HCT116 (cell line): Measurements from ENCODE around the gene SART3. TPM values are rescaled to one million over a fixed set of nuclear protein-coding genes. Genes with fewer than 3 reads are reported as not detected.
"Not testable (repeated sequence)": the region's sequence is repeated elsewhere in the genome, so short reads cannot be mapped to it uniquely, and the experiment has no call there.

Experiments used
- ATAC-seq: fragments of 200-7000 bp; cut with Tn5 transposase; 2 replicates; pipeline ENCODE4 v1.9.1; 2020; ENCODE audit warnings: mild to moderate bottlenecking, moderate library complexity
- BruUV-seq: library from RNA; stranded (reverse); fragments of 400-500 nt; replicated peaks from 2 replicates; lab custom pipeline; 2021; lab: Mats Ljungman, UMichigan
- CTCF ChIA-PET: fragments of 300-600 bp; sonication (Branson Sonifier 250); formaldehyde crosslinking; loops from one replicate; lab custom pipeline; 2021; ENCODE audit warnings: antibody characterized with exemption; lab: Charles Lee
- POLR2A ChIA-PET: fragments of 300-600, 350-600 bp; sonication (Branson Sonifier 250); formaldehyde crosslinking; loops from one replicate; lab custom pipeline; 2021; ENCODE audit warnings: antibody characterized with exemption; lab: Charles Lee
- RAD21 ChIA-PET, 2 experiments: fragments of 300-600 bp; sonication (Branson Sonifier 250); formaldehyde crosslinking; loops; one replicate each; lab custom pipeline; 2023; ENCODE audit warnings: low total read pairs in 2 of 2; ENCODE audit not compliant: uncharacterized antibody in 2 of 2, unreplicated experiment in 2 of 2, low non-redundant PET in 1 of 2; lab: Charles Lee
- DNase-seq: peaks from one replicate; pipeline ENCODE4 v3.0.0-alpha.2; 2010; ENCODE audit warnings: low read depth, low spot score
- H2AFZ ChIP-seq: fragments of 200-600 bp; shearing (Covaris generic), sonication (generic); 2 replicates; pipeline ENCODE4 v1.6.1; 2017; ENCODE audit warnings: low read depth, mixed run types, mixed read lengths, antibody characterized with exemption, low read length; ENCODE audit not compliant: poor library complexity, severe bottlenecking
- H3K27ac ChIP-seq: 2 replicates; pipeline ENCODE4 v1.5.1; 2012; ENCODE audit warnings: low read depth, low read length
- H3K27me3 ChIP-seq: fragments of 200-600 bp; sonication (generic); 2 replicates; pipeline ENCODE4 v1.6.1; 2016; ENCODE audit warnings: mixed run types, low read length, mixed read lengths; ENCODE audit not compliant: insufficient read depth
- H3K36me3 ChIP-seq, 2 experiments: fragments of 200-500 bp in 1 of 2; fragments of 200-600 bp in 1 of 2; sonication (Bioruptor generic) in 1 of 2; sonication (generic) in 1 of 2; 2 replicates each; pipeline versions ENCODE4 v1.5.1 to v1.6.1; 2014 to 2016; ENCODE audit warnings: low read length in 2 of 2, inconsistent platforms in 1 of 2, mixed read lengths in 1 of 2, mixed run types in 1 of 2; ENCODE audit not compliant: insufficient read depth in 2 of 2, control insufficient read depth in 1 of 2
- H3K4me1 ChIP-seq, 2 experiments: fragments of 200-600 bp in 1 of 2; sonication (generic) in 1 of 2; 2 replicates each; pipeline versions ENCODE4 v1.5.1 to v1.6.1; 2012 to 2017; ENCODE audit warnings: low read length in 2 of 2, inconsistent platforms in 1 of 2, mild to moderate bottlenecking in 1 of 2, mixed read lengths in 1 of 2, mixed run types in 1 of 2, moderate library complexity in 1 of 2; ENCODE audit not compliant: insufficient read depth in 2 of 2, control insufficient read depth in 1 of 2
- H3K4me2 ChIP-seq: fragments of 200-600 bp; sonication (generic); 2 replicates; pipeline ENCODE4 v1.6.1; 2017; ENCODE audit warnings: mixed run types, low read length, mixed read lengths
- H3K4me3 ChIP-seq, 2 experiments: fragments of 200-600 bp in 1 of 2; sonication (generic) in 1 of 2; replicated peaks in 1 of 2; 2 replicates each; pipeline ENCODE4 v1.5.1; 2011 to 2016; ENCODE audit warnings: low read length in 2 of 2, control low read depth in 1 of 2, low read depth in 1 of 2, mild to moderate bottlenecking in 1 of 2, mixed read lengths in 1 of 2, mixed run types in 1 of 2
- H3K79me2 ChIP-seq: fragments of 200-600 bp; sonication (generic); 2 replicates; pipeline ENCODE4 v1.6.1; 2017; ENCODE audit warnings: mild to moderate bottlenecking, mixed run types, low read length, moderate library complexity, mixed read lengths; ENCODE audit not compliant: insufficient read depth
- H3K9ac ChIP-seq: fragments of 200-600 bp; sonication (generic); 2 replicates; pipeline ENCODE4 v1.6.1; 2016; ENCODE audit warnings: low read length, mixed read lengths
- H3K9me2 ChIP-seq: fragments of 200-600 bp; sonication (generic), shearing (Covaris generic); 2 replicates; pipeline ENCODE4 v1.6.1; 2017; ENCODE audit warnings: mixed run types, mild to moderate bottlenecking, moderate library complexity; ENCODE audit not compliant: insufficient read depth
- H3K9me3 ChIP-seq, 2 experiments: fragments of 200-500 bp in 1 of 2; fragments of 200-600 bp in 1 of 2; sonication (Bioruptor generic) in 1 of 2; sonication (generic) in 1 of 2; 2 replicates each; pipeline ENCODE4 v1.6.1; 2014 to 2017; ENCODE audit warnings: low read length in 2 of 2, mixed read lengths in 2 of 2, inconsistent platforms in 1 of 2, low read depth in 1 of 2, mild to moderate bottlenecking in 1 of 2, mixed run types in 1 of 2, moderate library complexity in 1 of 2; ENCODE audit not compliant: control insufficient read depth in 1 of 2, insufficient read depth in 1 of 2
- H4K20me1 ChIP-seq: fragments of 200-600 bp; sonication (generic), shearing (Covaris generic); 2 replicates; pipeline ENCODE4 v1.6.1; 2017; ENCODE audit warnings: mixed run types, mild to moderate bottlenecking, moderate library complexity; ENCODE audit not compliant: insufficient read depth
- ATF3 ChIP-seq: IDR thresholded peaks from 2 replicates; pipeline ENCODE4 v1.6.1; 2012
- CBX3 ChIP-seq: IDR thresholded peaks from 2 replicates; pipeline ENCODE4 v1.6.1; 2012; ENCODE audit warnings: low read depth
- EGR1 ChIP-seq: IDR thresholded peaks from 2 replicates; pipeline ENCODE4 v1.6.1; 2012; ENCODE audit warnings: low read depth
- ELF1 ChIP-seq: IDR thresholded peaks from 2 replicates; pipeline ENCODE4 v1.6.1; 2012; ENCODE audit warnings: low read depth, borderline replicate concordance
- EZH2 ChIP-seq: fragments of 200-600 bp; sonication (generic); IDR thresholded peaks from 2 replicates; pipeline ENCODE4 v1.6.1; 2017; ENCODE audit warnings: antibody characterized with exemption, mixed run types
- JUND ChIP-seq: IDR thresholded peaks from 2 replicates; pipeline ENCODE4 v1.6.1; 2012
- POLR2A ChIP-seq: IDR thresholded peaks from 2 replicates; pipeline ENCODE4 v1.7.0; 2011; ENCODE audit warnings: borderline replicate concordance; ENCODE audit not compliant: insufficient read depth, insufficient read length; ENCODE audit errors: extremely low read depth
- SIN3A ChIP-seq: IDR thresholded peaks from 2 replicates; pipeline ENCODE4 v1.6.1; 2012; ENCODE audit warnings: low read depth
- SRF ChIP-seq: IDR thresholded peaks from 2 replicates; pipeline ENCODE4 v1.6.1; 2012; ENCODE audit warnings: low read depth
- YY1 ChIP-seq: IDR thresholded peaks from 2 replicates; pipeline ENCODE4 v1.6.1; 2011; ENCODE audit warnings: low read length, low read depth, moderate library complexity, mild to moderate bottlenecking; ENCODE audit not compliant: insufficient replicate concordance; ENCODE audit errors: extremely low read depth
- ZBTB33 ChIP-seq: IDR thresholded peaks from 2 replicates; pipeline ENCODE4 v1.6.1; 2011; ENCODE audit warnings: mild to moderate bottlenecking, low read length, moderate library complexity; ENCODE audit not compliant: insufficient replicate concordance; ENCODE audit errors: extremely low read depth
- ZFX ChIP-seq: fragments of 450-650 bp; IDR thresholded peaks from 2 replicates; pipeline ENCODE4 v1.6.1; 2017
- ZNF274 ChIP-seq: fragments of 200-500 bp; sonication (Bioruptor generic); IDR thresholded peaks from 2 replicates; pipeline ENCODE4 v1.6.1; 2014; ENCODE audit warnings: mild to moderate bottlenecking, low read depth, low read length, inconsistent platforms
- intact Hi-C: fragments of 100-400 bp; cut with micrococcal nuclease; formaldehyde crosslinking; loops from 2 replicates; pipeline ENCODE4 v1.10.0; 2022
- total RNA-seq: library from RNA; stranded (reverse); gene quantifications from one replicate; pipeline ENCODE4 v1.2.1, GENCODE V29; 2021; ENCODE audit not compliant: unreplicated experiment
- TF ChIP-seq, protein P1 (sequence below): IDR thresholded peaks from 2 replicates; pipeline ENCODE4 v1.6.1; 2012; ENCODE audit warnings: low read depth
- TF ChIP-seq, protein P2 (sequence below): IDR thresholded peaks from 2 replicates; pipeline ENCODE4 v1.6.1; 2012

SART3 gene
- total RNA-seq, 1 experiment from 2014 or later = 76.1 TPM

- DNase-seq, H3K9ac ChIP-seq, H3K9me2 ChIP-seq, H3K4me1 ChIP-seq, H3K4me3 ChIP-seq, H3K9me3 ChIP-seq, BruUV-seq, H3K4me2 ChIP-seq, H3K79me2 ChIP-seq, H3K27ac ChIP-seq, RAD21 ChIA-PET, H4K20me1 ChIP-seq, H2AFZ ChIP-seq, intact Hi-C loops, H3K27me3 ChIP-seq, POLR2A ChIA-PET, ATAC-seq, H3K36me3 ChIP-seq: not testable (repeated sequence)
- CTCF ChIA-PET = interaction anchor here (0.7 kb wide), 1 partner anchor 229 kb away, joined by 3 read pairs; no protein-coding TSS in a partner anchor
Observed at GRCh38 chr12:108574276-108574675, 13.3 kb upstream of the SART3 start.

GRCh38 chr12:108573317-108573716 is 12.3 kb upstream of the SART3 start:
- Histone ChIP-seq H3K4me1 (no peaks in the 10 kb centered on the region), H2AFZ (no peak overlapping the region), H3K27me3 (no peaks in the 10 kb centered on the region), H3K9ac (no peak overlapping the region), H4K20me1 (no peaks in the 10 kb centered on the region), H3K4me2 (no peak overlapping the region), H3K9me2 (no peaks in the 10 kb centered on the region), H3K36me3 (peaks cover 2 to 5% of the 10 kb centered on the region in 2 experiments), H3K79me2 (no peaks in the 10 kb centered on the region), H3K9me3 (no peaks in the 10 kb centered on the region), H3K4me3 (no peak overlapping the region), H3K27ac (no peak overlapping the region)
- ATAC-seq (no peak), DNase-seq (no peak)
- ChIA-PET CTCF (interaction anchor here (1.6 kb wide), 1 partner anchor 45 kb away, joined by 4 read pairs; no protein-coding TSS in a partner anchor), RAD21 (interaction anchor here in 1 of 2 experiments (0.7 kb wide), 1 partner anchor 259 kb away, joined by 3 read pairs; no protein-coding TSS in a partner anchor), POLR2A (interaction anchor here (1.3 kb wide), 1 partner anchor 11 kb away, joined by 13 read pairs; the partner anchor contains the start of gene ISCU)
- no TSS peak for BruUV-seq
- intact Hi-C loops = no loop called here
- TF ChIP-seq SRF (no peak), ATF3 (no peak), JUND (no peak), EZH2 (no peak), ELF1 (no peak), CBX3 (no peak), POLR2A (no peak), SIN3A (no peak), EGR1 (no peak), ZBTB33 (no peak), ZNF274 (no peak), ZFX (no peak), YY1 (no peak)
- TF ChIP-seq, protein P1, sequence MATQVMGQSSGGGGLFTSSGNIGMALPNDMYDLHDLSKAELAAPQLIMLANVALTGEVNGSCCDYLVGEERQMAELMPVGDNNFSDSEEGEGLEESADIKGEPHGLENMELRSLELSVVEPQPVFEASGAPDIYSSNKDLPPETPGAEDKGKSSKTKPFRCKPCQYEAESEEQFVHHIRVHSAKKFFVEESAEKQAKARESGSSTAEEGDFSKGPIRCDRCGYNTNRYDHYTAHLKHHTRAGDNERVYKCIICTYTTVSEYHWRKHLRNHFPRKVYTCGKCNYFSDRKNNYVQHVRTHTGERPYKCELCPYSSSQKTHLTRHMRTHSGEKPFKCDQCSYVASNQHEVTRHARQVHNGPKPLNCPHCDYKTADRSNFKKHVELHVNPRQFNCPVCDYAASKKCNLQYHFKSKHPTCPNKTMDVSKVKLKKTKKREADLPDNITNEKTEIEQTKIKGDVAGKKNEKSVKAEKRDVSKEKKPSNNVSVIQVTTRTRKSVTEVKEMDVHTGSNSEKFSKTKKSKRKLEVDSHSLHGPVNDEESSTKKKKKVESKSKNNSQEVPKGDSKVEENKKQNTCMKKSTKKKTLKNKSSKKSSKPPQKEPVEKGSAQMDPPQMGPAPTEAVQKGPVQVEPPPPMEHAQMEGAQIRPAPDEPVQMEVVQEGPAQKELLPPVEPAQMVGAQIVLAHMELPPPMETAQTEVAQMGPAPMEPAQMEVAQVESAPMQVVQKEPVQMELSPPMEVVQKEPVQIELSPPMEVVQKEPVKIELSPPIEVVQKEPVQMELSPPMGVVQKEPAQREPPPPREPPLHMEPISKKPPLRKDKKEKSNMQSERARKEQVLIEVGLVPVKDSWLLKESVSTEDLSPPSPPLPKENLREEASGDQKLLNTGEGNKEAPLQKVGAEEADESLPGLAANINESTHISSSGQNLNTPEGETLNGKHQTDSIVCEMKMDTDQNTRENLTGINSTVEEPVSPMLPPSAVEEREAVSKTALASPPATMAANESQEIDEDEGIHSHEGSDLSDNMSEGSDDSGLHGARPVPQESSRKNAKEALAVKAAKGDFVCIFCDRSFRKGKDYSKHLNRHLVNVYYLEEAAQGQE = no peak
- TF ChIP-seq, protein P2, sequence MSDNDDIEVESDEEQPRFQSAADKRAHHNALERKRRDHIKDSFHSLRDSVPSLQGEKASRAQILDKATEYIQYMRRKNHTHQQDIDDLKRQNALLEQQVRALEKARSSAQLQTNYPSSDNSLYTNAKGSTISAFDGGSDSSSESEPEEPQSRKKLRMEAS = no peak
